Endothelial cell (in vitro differentiated cells): ENCODE measurements around the gene OR8B4. TPM values are rescaled to one million over a fixed set of nuclear protein-coding genes. Genes with fewer than 3 reads are reported as not detected.
"Not testable (repeated sequence)": the region's sequence is repeated elsewhere in the genome, so short reads cannot be mapped to it uniquely, and the experiment has no call there.

Experiments used
- DNase-seq: peaks from one replicate; pipeline ENCODE4 v3.0.0; 2021; ENCODE audit warnings: low spot score
- H3K27ac Mint-ChIP-seq: one replicate; pipeline ENCODE4 v1.8.0; 2021; ENCODE audit warnings: mixed read lengths, inconsistent platforms; ENCODE audit not compliant: unreplicated experiment
- H3K27me3 Mint-ChIP-seq: one replicate; pipeline ENCODE4 v1.8.0; 2021; ENCODE audit warnings: mild to moderate bottlenecking, moderate library complexity, mixed read lengths, inconsistent platforms; ENCODE audit not compliant: unreplicated experiment
- H3K36me3 Mint-ChIP-seq: one replicate; pipeline ENCODE4 v1.8.0; 2021; ENCODE audit warnings: mild to moderate bottlenecking, low read depth, mixed read lengths, inconsistent platforms; ENCODE audit not compliant: unreplicated experiment
- H3K4me1 Mint-ChIP-seq: one replicate; pipeline ENCODE4 v1.8.0; 2021; ENCODE audit warnings: mild to moderate bottlenecking, mixed read lengths, inconsistent platforms; ENCODE audit not compliant: unreplicated experiment
- H3K4me3 Mint-ChIP-seq: one replicate; pipeline ENCODE4 v1.8.0; 2021; ENCODE audit warnings: mild to moderate bottlenecking, mixed read lengths, inconsistent platforms; ENCODE audit not compliant: unreplicated experiment
- H3K9me3 Mint-ChIP-seq: one replicate; pipeline ENCODE4 v1.8.0; 2021; ENCODE audit warnings: mixed read lengths, inconsistent platforms; ENCODE audit not compliant: unreplicated experiment
- total RNA-seq: library from RNA; stranded (reverse); fragmentation: NEBNext Ultra II Directional; extraction: Animal tissue kit (Norgen Biotek cat#: 25700); gene quantifications from one replicate; pipeline ENCODE4 v1.2.1, GENCODE V29; 2021; ENCODE audit not compliant: unreplicated experiment
- TF ChIP-seq, protein P1 (sequence below): fragments of 200-600 bp; sonication (generic); IDR thresholded peaks from one replicate; pipeline ENCODE4 v1.5.0; 2021; ENCODE audit warnings: antibody characterized with exemption; ENCODE audit not compliant: unreplicated experiment

OR8B4 gene
- total RNA-seq, 1 donor from 2014 or later: not detected

- Mint-ChIP-seq H3K27me3 (no peaks in the 10 kb centered on the region), H3K4me1 (peaks cover 24% of the 10 kb centered on the region), H3K9me3 (no peaks in the 10 kb centered on the region), H3K27ac (no peak overlapping the region), H3K4me3 (no peak overlapping the region), H3K36me3 (no peaks in the 10 kb centered on the region)
- no peak for DNase-seq
- TF ChIP-seq, protein P1, sequence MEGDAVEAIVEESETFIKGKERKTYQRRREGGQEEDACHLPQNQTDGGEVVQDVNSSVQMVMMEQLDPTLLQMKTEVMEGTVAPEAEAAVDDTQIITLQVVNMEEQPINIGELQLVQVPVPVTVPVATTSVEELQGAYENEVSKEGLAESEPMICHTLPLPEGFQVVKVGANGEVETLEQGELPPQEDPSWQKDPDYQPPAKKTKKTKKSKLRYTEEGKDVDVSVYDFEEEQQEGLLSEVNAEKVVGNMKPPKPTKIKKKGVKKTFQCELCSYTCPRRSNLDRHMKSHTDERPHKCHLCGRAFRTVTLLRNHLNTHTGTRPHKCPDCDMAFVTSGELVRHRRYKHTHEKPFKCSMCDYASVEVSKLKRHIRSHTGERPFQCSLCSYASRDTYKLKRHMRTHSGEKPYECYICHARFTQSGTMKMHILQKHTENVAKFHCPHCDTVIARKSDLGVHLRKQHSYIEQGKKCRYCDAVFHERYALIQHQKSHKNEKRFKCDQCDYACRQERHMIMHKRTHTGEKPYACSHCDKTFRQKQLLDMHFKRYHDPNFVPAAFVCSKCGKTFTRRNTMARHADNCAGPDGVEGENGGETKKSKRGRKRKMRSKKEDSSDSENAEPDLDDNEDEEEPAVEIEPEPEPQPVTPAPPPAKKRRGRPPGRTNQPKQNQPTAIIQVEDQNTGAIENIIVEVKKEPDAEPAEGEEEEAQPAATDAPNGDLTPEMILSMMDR: peak; percentile 78
These were observed 9.2 kb downstream of the OR8B4 start for GRCh38 chr11:124415356-124415923.

DNA sequence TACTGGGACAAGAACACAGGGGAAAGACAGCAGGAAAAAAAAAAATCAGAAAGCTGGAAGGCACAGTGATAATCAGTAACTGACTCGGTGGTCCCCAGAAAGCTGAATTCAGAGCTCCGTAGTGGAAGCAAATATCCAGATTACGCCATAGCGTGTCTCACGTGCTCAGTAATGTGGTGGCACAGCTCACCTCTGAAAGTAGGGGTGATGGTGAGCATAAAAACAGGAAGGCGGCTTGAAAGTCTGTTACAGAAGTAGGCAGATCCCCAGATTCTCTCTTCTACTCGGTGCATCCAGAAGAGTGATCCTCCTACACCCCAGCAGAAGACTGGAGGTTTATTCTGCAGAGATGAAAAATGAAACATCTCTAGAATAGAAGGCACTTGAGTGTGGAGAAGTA lies 14.8 kb downstream of the OR8B4 start:
- no peak overlapping the region for H3K4me3 Mint-ChIP-seq
- H3K4me1 Mint-ChIP-seq: peaks cover 9% of the 10 kb centered on the region
- no peaks in the 10 kb centered on the region for H3K9me3 Mint-ChIP-seq
- DNase-seq: no peak
- TF ChIP-seq, protein P1: no peak
- H3K36me3 Mint-ChIP-seq: peaks cover under 1% of the 10 kb centered on the region
- H3K27ac Mint-ChIP-seq: no peak overlapping the region
- no peaks in the 10 kb centered on the region for H3K27me3 Mint-ChIP-seq

- Mint-ChIP-seq H3K36me3 (peaks cover 4% of the 10 kb centered on the region), H3K27ac (no peak overlapping the region), H3K4me3 (no peak overlapping the region), H3K27me3 (no peaks in the 10 kb centered on the region), H3K4me1 (no peaks in the 10 kb centered on the region), H3K9me3 (no peaks in the 10 kb centered on the region)
- TF ChIP-seq, protein P1: no peak
- DNase-seq: no peak
These were observed 19.1 kb downstream of the OR8B4 start for GRCh38 chr11:124405581-124405980.

DNA sequence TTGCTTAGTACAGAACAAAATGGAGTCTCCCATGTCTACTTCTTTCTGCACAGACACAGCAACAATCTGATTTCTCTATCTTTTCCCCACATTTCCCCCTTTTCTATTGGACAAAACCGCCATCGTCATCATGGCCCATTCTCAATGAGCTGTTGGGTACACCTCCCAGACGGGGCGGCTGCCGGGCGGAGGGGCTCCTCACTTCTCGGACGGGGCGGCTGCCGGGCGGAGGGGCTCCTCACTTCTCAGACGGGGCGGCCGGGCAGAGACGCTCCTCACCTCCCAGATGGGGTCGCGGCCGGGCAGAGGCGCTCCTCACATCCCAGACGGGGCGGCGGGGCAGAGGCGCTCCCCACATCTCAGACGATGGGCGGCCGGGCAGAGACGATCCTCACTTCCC lies 21.5 kb downstream of the OR8B4 start:
- not testable (repeated sequence) for H3K27ac Mint-ChIP-seq, H3K36me3 Mint-ChIP-seq, H3K4me3 Mint-ChIP-seq, H3K4me1 Mint-ChIP-seq, H3K9me3 Mint-ChIP-seq, DNase-seq, H3K27me3 Mint-ChIP-seq

DNA sequence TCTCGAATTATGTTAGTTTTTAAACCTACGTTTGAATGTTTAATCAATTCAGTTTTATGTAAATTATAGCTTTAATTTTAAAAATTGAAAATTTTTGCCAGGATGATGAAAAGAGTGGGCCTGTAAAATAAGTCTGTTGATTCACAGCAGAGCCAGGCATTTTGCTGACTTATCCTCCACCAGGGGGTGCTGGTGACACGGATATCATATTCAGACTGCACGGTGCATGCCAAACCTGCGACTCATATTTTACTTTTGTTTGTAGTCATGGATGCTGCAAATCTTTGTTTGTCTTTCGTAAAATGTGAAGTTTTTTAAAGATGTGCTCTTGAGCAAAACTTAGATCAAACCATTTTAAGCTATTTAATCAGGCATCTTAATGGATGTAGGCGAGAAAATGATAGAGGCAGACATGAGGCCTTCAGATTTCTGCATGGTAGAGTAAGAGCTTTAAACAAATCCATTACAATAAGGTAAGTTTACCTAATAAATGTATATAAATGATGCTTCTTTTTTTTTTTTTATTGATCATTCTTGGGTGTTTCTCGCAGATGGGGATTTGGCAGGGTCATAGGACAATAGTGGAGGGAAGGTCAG lies 22.2 kb downstream of the OR8B4 start:
- DNase-seq: peak; percentile 71
- no peaks in the 10 kb centered on the region for H3K9me3 Mint-ChIP-seq
- H3K27ac Mint-ChIP-seq: peak overlapping the region; percentile 82
- H3K36me3 Mint-ChIP-seq: peaks cover 4% of the 10 kb centered on the region
- H3K4me1 Mint-ChIP-seq: no peaks in the 10 kb centered on the region
- TF ChIP-seq, protein P1: peak; percentile 86
- no peaks in the 10 kb centered on the region for H3K27me3 Mint-ChIP-seq
- H3K4me3 Mint-ChIP-seq: no peak overlapping the region
